GM18868 (cell line): Measurements from ENCODE around the gene CEACAM19.
"Not testable (repeated sequence)": the region's sequence is repeated elsewhere in the genome, so short reads cannot be mapped to it uniquely, and the experiment has no call there.

Experiments used
- ATAC-seq: cut with Tn5 transposase; IDR thresholded peaks from one replicate; pipeline ENCODE4 v1.9.1; 2021; ENCODE audit warnings: mild to moderate bottlenecking, moderate library complexity; ENCODE audit not compliant: unreplicated experiment

Gene CEACAM19

DNA sequence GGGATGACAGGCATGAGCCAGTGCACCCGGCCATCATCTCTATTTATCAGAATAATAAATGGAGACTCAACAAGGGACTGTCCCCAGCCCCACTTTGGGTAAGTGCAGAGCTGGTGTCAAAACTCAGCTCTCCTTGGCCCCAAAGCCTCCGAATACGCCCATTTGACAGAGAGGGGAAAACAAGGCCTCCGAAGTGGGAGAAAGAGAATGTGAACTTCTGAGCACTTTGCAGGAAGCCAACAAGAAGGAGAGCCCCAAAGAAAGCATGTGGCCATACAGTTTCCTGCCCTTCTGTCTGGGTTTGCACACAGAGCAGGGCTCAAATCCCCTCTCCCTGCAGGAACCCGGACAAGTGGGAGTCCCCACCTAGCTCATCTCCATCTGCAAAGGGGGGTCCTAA is 29.3 kb downstream of the CEACAM19 start:
- ATAC-seq = no peak

DNA sequence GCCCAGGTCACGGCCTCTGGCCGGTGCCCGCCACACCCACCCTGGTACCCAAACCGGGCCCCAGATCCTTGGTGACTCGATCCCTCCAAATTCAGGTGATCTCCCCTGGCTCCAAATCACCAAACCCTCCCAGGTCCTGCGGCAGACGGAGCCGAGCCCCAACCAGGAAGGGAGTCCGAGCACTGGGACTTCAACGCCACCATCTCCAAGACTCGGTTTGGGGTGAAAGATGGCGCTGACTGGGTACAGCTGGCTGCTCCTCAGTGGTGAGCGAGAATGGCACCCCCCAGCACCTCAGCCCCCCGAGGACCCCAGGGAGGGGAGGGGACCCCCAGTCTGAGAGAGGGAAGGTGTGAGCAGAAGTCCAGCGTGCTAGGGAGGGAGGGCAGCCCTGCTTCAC is 29.9 kb downstream of the CEACAM19 start:
- ATAC-seq = no peak

- no peak for ATAC-seq
Observed at GRCh38 chr19:44702551-44703176, 31.4 kb downstream of the CEACAM19 start.

DNA sequence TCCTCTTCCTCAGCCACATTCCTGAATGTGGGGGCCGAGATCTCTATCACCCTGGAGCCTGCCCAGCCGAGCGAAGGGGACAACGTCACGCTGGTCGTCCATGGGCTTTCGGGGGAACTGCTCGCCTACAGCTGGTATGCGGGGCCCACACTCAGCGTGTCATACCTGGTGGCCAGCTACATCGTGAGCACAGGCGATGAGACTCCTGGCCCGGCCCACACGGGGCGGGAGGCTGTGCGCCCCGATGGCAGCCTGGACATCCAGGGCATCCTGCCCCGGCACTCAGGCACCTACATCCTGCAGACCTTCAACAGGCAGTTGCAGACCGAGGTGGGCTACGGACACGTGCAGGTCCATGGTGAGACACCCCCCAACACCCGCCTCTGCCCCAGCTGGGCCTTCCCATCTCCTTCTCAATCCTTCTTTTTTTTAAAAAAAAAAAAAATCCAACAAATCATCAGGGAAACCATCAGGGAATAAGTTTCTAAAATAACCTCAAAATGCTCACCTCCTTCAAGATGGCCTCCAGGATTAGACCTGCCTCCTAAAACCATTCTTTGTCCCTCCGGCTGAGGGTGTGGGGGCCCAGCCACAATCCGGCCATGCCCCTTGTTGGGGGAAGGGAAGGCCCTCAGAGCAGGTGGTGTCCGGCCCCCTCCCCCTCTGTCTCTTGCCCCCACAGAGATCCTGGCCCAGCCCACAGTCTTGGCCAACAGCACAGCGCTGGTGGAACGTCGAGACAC is 32.2 kb downstream of the CEACAM19 start:
- ATAC-seq = no peak

- ATAC-seq = no peak
Observed at GRCh38 chr19:44704982-44705381, 33.7 kb downstream of the CEACAM19 start.

- no peak for ATAC-seq
Observed at GRCh38 chr19:44705502-44706010, 34.3 kb downstream of the CEACAM19 start.

DNA sequence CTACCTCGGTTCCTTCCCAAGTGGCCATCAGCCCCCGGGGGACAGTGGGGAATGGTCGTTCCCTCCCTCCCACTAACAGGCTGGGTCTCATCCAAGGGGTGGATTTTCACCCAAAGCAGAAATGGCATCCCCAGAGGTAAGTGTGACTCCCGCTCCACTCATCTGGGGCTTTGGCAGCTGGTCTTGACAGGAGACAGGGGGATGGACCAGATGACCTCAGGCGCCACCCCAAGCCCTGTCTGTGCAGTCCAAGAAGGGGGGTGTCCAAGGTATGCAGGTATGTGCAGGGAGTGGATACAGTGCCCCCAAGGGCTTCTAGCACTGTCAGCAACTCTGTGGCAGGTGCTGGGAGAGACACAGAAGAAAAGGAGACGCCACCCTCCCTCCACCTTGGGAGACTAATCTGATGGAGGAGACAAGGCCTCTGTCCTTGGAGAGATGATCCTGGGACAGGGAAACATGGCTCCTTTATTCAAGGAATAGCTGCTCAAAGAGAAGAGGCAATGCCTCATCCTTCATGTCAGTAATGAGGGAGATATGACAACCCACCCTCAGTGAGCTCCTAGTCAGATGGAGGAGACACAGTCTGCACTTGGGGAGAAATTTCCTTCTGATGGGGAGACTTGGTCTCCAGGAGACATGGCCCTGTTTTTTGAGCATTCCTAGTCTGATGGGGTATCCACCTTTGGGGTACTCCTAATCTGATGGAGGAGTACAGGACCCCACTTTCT is 35.4 kb downstream of the CEACAM19 start:
- ATAC-seq = no peak

- ATAC-seq = no peak
Observed at GRCh38 chr19:44707794-44708193, 36.5 kb downstream of the CEACAM19 start.

- ATAC-seq = no peak
Observed at GRCh38 chr19:44708940-44709339, 37.7 kb downstream of the CEACAM19 start.

DNA sequence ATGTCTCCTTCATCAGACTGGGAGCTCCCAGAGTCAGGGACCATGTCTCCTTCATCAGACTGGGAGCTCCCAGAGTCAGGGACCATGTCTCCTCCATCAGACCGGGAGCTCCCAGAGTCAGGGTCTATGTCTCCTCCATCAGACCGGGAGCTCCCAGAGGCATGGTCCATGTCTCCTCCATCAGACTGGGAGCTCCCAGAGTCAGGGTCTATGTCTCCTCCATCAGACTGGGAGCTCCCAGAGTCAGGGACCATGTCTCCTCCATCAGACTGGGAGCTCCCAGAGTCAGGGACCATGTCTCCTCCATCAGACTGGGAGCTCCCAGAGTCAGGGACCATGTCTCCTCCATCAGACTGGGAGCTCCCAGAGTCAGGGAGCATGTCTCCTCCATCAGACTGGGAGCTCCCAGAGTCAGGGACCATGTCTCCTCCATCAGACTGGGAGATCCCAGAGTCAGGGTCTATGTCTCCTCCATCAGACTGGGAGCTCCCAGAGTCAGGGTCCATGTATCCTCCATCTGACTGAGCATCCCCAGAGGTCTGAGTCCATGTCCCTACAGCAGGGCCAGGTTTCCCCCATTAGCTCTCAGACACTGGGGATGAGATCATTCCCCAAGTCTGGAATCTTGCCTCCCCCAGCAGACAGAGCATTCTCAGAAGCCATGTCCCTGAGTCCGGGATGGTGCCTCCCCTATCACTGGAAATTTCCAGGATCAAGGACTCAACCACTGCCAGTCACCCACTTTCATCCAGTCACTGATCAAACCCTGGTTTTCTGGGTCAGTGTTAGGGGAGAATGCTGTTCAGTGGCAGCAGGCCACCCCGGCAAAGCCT is 38.4 kb downstream of the CEACAM19 start:
- ATAC-seq = not testable (repeated sequence)

- no peak for ATAC-seq
Observed at GRCh38 chr19:44710483-44710882, 39.2 kb downstream of the CEACAM19 start.

- no peak for ATAC-seq
Observed at GRCh38 chr19:44712864-44713515, 41.7 kb downstream of the CEACAM19 start.

DNA sequence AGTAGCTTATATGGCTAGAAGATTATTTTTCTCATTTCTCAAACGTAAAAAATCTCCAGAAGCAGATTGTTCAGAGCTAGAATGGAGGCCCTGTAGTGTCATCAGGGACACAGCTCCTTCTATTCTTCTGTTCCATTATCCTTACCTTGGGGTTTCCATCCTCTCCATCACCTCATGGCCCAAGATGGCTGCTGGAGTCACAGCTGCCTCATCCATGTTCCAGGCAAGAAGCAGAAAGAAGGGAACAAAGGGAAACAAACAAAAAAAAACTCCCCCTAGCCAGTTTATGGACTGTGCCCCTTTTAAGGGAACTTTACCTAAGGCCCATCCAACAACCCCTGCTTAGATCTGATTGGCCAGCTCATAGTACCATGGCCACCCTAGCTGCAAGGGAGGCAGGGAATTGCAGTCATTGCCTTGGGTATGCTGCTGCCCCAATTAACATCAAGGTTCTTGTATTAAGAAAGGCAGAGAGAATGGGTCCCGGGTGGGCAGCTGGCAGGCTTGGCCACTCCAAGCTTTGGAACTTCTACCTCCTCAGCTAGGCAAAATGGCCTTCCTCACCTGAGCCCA is 43.4 kb downstream of the CEACAM19 start:
- ATAC-seq = no peak

DNA sequence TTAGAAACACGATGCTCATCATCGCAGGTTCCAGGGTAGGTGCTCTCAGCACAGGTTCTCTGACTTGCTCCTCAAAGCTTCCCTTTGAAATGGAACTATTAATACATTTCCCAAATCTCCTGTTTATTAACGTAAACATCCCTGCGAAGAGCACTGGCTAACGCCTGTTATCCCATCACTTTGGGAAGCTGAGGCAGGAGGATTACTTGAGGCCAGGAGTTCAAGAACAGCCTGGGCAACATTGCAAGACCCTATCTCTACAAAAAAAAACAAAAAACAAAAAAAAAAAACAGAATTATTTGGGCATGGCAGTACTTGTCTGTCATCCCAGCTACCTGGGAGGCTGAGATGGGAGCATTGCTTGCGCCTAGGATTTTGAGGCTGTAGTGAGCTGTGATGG is 46.3 kb downstream of the CEACAM19 start:
- no peak for ATAC-seq

GRCh38 chr19:44718441-44719261 is 47.4 kb downstream of the CEACAM19 start:
- ATAC-seq = no peak

DNA sequence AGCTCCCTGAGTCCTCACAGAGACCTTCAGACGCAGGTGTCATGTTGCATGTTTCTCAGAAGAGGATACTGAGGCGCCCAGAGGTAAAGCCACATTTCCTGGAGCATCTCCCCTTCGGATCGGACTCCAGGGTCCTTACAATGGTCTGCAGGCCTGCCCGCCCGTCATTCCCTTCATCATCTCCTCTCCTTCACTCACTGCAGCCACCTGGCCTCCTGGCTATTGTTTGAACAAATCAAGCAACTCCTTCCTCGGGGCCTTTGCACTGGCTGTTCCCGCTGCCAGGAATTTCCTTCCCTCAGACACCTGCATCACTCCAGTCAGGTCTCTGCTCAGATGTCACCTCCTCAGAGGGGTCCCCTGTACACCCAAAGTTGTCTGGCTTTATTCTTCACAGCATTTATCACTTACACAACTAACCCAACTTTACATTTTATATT is 48.0 kb downstream of the CEACAM19 start:
- ATAC-seq = no peak

GRCh38 chr19:44720396-44720795 is 49.1 kb downstream of the CEACAM19 start:
- not testable (repeated sequence) for ATAC-seq

DNA sequence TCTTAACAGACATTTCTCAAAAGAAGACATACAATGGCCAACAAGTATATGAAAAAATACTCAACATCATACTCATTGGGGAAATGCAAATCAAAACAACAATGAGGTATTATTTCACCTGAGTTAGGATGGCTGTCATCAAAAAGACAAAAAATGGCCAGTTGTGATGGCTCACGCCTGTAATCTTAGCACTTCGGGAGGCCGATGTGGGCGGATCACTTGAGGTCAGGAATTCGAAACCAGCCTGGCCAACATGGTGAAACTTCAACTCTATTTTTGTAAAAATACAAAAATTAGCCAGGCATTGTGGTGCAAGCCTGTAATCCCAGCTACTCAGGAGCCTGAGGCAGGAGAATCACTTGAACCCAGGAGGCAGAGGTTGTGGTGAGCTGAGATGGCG is 49.7 kb downstream of the CEACAM19 start:
- ATAC-seq = no peak

GRCh38 chr19:44721369-44721768 is 50.1 kb downstream of the CEACAM19 start:
- ATAC-seq = not testable (repeated sequence)
